Muscle of leg (tissue), 16 donors: ENCODE results near the gene ABCC2. TPM values are rescaled to one million over a fixed set of nuclear protein-coding genes. Genes with fewer than 3 reads are reported as not detected.
"Not testable (repeated sequence)": the region's sequence is repeated elsewhere in the genome, so short reads cannot be mapped to it uniquely, and the experiment has no call there.

Experiments
- DNase-seq: peaks from one replicate; pipeline ENCODE4 v3.0.0; 2013
- H3K27ac ChIP-seq: one replicate; pipeline ENCODE4 v1.5.1; 2013; ENCODE audit warnings: mild to moderate bottlenecking, low read length, control low read depth
- H3K27me3 ChIP-seq: one replicate; pipeline ENCODE4 v1.6.1; 2013; ENCODE audit warnings: low read length; ENCODE audit not compliant: control insufficient read depth, insufficient read depth
- H3K36me3 ChIP-seq: one replicate; pipeline ENCODE4 v1.6.1; 2013; ENCODE audit warnings: low read length; ENCODE audit not compliant: control insufficient read depth, insufficient read depth
- H3K4me1 ChIP-seq: one replicate; pipeline ENCODE4 v1.6.1; 2013; ENCODE audit warnings: low read length; ENCODE audit not compliant: control insufficient read depth, insufficient read depth
- H3K4me3 ChIP-seq: one replicate; pipeline ENCODE4 v1.5.1; 2013; ENCODE audit warnings: low read length, control low read depth
- H3K9me3 ChIP-seq: replicated peaks from 2 replicates; pipeline ENCODE4 v1.6.1; 2013; ENCODE audit warnings: low read depth, low read length; ENCODE audit not compliant: control insufficient read depth
- WGBS: methylation state at CpG from one replicate; pipeline ENCODE4 v1.1.5; 2013; ENCODE audit warnings: missing lambda C conversion rate; ENCODE audit not compliant: insufficient coverage; 5-methylcytosine and 5-hydroxymethylcytosine counted together
- long read RNA-seq, 11 donors: transcript quantifications; one replicate each; lab custom pipeline, GENCODE V29; 2026
- polyA plus RNA-seq, 8 donors: library from polyadenylated mRNA; unstranded; fragments of 120-200 nt; gene quantifications; one replicate each; pipeline versions ENCODE4 v1.2.1 to v1.2.3, GENCODE V29; 2013; ENCODE audit warnings: inconsistent platforms in 1 of 8, low replicate concordance in 1 of 8; ENCODE audit not compliant: insufficient read length in 8 of 8, insufficient read depth in 1 of 8
- total RNA-seq: library from RNA; stranded (reverse); fragments of 120-200 nt; gene quantifications from one replicate; pipeline ENCODE4 v1.2.4, GENCODE V29; 2013

ABCC2 gene
- total RNA-seq (1.1 TPM), polyA plus RNA-seq (1 to 10 TPM in 2 of 8 donors, under 1 TPM in 6; 0.42 to 4.0 (median 0.67) TPM)
- long read RNA-seq, donor 1 = 0 reads
- long read RNA-seq, donor 2 = 0 reads
- long read RNA-seq, donor 3 = 0 reads
- long read RNA-seq, donor 4 = 0 reads
- long read RNA-seq, donor 5 = 0 reads
- long read RNA-seq, donor 6 = 0 reads
- long read RNA-seq, donor 7 = 0 reads
- long read RNA-seq, donor 8 = 0 reads
- long read RNA-seq, donor 9 = 0 reads
- long read RNA-seq, donor 10 = 0 reads
- long read RNA-seq, donor 11 = 0 reads

DNA sequence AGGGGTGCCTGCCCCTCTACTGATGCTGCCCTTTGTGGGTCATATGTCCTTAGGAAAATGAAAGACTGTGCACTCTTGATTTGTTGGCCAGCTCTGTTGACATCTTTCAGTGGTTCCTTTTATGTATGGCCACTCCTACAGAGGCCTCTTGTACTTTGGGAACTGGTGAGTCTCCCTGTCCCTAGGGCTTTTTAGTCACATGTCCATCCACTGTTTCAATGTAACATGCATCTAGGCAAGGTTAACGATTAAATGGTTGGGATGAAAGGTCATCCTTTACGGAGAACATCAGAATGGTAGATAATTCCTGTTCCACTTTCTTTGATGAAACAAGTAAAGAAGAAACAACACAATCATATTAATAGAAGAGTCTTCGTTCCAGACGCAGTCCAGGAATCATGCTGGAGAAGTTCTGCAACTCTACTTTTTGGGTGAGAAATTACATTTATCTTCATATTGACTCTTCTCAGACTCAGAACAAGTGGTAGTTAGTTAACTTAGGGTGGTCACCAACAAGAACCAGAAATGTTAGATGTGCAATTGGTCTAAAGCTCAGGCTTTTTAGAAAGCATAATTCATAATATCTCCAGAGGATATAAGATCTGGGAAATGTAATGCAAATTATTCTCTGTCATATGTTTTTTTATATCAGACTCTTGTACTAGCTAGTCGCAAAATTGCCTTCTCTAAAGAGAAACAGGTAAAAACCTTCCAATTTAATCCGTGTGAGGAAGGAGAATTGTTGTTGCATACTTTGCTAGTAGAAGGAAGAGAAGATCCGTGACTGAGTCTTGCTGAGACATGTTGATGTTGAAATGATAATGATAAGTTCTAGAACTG, at the start of gene ABCC2:
Gene ABCC2 (plus strand): TSS at position 194 of the 840 bp plus-strand sequence. CDS start 205 bp downstream, at position 399.
- no peak within 1 kb of the TSS for H3K4me3 ChIP-seq
- H3K9me3 ChIP-seq = no peaks in the 10 kb centered on the region
- no peaks in the 10 kb centered on the region for H3K4me1 ChIP-seq
- H3K27me3 ChIP-seq = no peaks in the 10 kb centered on the region
- DNase-seq = no peak
- WGBS = 100% methylated on average over 1 of the region's 7 CpGs
- no peak within 1 kb of the TSS for H3K27ac ChIP-seq
- no peaks in the 10 kb centered on the region for H3K36me3 ChIP-seq

DNA sequence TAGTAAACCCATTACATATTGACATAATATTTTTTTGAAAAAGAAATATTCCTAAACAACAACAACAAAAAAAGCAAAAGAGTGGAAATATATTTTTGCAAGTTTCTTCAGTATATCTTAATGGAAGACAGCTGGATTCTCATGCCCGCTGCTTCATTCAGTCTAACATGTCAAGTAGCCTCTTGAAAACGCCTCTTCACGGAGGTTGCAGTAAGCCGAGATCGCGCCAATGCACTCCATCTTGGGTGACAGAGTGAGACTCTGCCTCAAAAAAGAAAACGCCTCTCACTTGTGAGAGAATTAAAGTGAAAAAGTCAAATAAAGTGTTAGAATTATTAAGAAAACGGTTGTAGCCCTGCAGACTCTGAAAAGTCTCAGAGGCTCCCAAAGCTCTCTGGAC, 49.1 kb upstream of the ABCC2 start:
- no peak for DNase-seq
- H3K4me3 ChIP-seq = no peak overlapping the region
- H3K27me3 ChIP-seq = no peaks in the 10 kb centered on the region
- no peaks in the 10 kb centered on the region for H3K9me3 ChIP-seq
- 86% methylated on average over 8 of the region's 8 CpGs for WGBS
- peaks cover 6% of the 10 kb centered on the region for H3K4me1 ChIP-seq
- H3K36me3 ChIP-seq = peaks cover 15% of the 10 kb centered on the region
- no peak overlapping the region for H3K27ac ChIP-seq

DNA sequence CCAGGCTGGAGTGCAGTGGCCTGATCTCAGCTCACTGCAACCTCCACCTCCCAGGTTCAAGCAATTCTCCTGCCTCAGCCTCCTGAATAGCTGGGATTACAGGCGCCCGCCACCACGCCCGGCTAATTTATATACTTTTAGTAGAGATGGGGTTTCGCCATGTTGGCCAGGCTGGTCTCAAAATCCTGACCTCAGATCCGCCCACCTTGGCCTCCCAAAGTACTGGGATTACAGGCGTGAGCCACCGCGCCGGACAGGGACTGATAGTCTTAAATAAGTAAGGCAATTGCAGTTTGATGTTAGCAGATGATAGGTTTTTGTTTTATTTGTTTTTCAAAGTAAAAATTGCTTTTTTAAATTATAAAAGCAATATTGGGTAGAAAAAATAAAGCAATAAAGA, 48.3 kb upstream of the ABCC2 start:
- not testable (repeated sequence) for H3K27ac ChIP-seq, DNase-seq, H3K4me3 ChIP-seq, H3K9me3 ChIP-seq, H3K4me1 ChIP-seq, H3K27me3 ChIP-seq
- WGBS = 73% methylated on average over 3 of the region's 10 CpGs
- peaks cover 15% of the 10 kb centered on the region for H3K36me3 ChIP-seq

DNA sequence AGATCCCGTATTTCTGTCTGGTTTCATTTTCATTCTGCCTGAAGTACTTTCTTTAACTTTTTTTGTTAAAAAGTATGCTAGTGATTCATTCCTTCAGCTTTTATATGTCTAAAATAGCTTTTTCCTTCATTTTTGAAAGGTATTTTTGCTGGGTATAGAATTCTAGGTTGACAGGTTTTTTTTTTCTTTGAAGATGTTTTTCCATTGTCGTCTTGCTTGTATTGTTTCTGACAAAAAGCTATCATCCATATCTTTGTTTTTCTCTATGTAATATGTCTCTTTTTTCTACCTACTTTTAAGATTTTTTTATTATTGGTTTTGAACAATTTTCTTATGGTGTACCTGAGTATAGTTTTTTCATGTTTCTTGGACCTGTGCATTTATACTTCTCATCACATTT, 42.2 kb upstream of the ABCC2 start:
- Histone ChIP-seq H3K9me3 (peaks cover 8% of the 10 kb centered on the region), H3K27me3 (no peaks in the 10 kb centered on the region), H3K4me1 (no peaks in the 10 kb centered on the region), H3K36me3 (peaks cover 33% of the 10 kb centered on the region), H3K4me3 (no peak overlapping the region), H3K27ac (no peak overlapping the region)
- no CpG with 5 or more reads among the region's 2 CpGs for WGBS
- no peak for DNase-seq

DNA sequence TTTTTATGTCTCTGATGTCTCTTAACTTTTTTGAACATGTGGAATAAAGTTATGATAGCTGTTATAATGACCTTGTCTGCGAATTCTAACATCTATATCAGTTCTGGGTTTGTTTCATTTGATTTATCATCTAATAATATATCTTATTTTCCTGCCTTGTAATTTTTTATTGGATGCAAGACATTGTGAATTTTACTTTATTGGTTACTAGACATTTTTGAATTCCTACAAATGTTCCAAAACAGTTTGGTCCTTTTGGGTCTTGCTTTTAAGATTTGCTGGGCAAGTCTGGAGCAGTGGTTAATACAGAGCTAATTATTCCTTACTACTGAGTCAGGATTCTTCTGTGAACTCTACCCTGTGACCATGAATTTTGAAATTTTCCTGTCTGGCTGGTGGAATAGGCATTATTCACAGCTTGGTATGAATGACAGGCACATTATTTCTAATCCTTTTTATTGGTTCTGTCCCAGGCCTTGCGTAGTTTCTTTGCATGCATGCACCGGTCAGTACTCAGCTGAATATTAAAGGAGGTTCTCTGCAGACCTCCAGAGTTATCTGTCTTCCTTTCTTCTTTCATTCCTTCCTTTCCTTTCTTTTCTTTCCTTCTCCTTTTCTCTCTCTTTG, 41.4 kb upstream of the ABCC2 start:
- Histone ChIP-seq H3K27me3 (no peaks in the 10 kb centered on the region), H3K4me1 (no peaks in the 10 kb centered on the region), H3K9me3 (peaks cover 8% of the 10 kb centered on the region), H3K27ac (no peak overlapping the region), H3K36me3 (peaks cover 36% of the 10 kb centered on the region), H3K4me3 (no peak overlapping the region)
- no peak for DNase-seq
- WGBS = 100% methylated on average over 2 of the region's 3 CpGs

DNA sequence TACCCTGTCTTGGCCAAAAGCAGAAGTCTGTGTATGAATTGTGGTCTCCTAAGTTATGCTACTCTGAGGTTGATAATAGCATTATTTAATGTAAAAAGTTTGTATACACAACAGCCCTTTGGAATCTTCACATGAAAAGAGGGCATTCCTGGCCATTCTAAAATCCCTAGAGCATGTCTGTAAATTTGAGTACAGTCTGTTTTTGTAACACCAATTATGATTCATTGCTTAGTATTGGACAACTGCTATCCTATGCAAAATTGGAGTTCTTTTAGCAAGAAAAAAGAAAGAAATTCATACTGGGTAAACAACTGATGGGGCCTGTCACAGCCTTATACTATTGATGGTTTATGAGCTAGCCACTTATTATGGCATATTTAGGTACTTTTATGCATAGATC, 40.2 kb upstream of the ABCC2 start:
- H3K4me1 ChIP-seq = no peaks in the 10 kb centered on the region
- peaks cover 8% of the 10 kb centered on the region for H3K9me3 ChIP-seq
- DNase-seq = no peak
- H3K27me3 ChIP-seq = no peaks in the 10 kb centered on the region
- H3K4me3 ChIP-seq = no peak overlapping the region
- no peak overlapping the region for H3K27ac ChIP-seq
- peaks cover 39% of the 10 kb centered on the region for H3K36me3 ChIP-seq

DNA sequence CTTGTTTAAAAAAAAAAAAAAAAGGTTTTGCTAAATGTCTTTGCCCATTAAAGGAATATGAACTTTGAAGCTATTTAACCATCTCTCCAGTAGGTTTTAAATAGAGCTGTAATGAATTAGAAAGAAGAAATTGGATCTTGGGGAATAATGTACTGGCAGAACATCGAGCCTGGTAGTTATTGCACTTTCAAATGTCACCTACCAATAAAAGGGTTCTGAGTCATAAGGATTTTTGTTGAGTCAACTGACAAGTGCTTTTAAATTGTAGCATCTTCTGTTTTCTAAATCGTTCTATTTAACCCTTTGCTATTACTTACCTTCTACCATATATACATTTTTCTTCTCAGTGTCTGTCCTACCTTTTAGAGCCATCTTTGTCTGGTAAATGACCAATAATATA, 39.7 kb upstream of the ABCC2 start:
- DNase-seq = no peak
- WGBS = no CpG with 5 or more reads among the region's 2 CpGs
- Histone ChIP-seq H3K27ac (no peak overlapping the region), H3K36me3 (peaks cover 37% of the 10 kb centered on the region), H3K27me3 (no peaks in the 10 kb centered on the region), H3K9me3 (peaks cover 8% of the 10 kb centered on the region), H3K4me3 (no peak overlapping the region), H3K4me1 (no peaks in the 10 kb centered on the region)

DNA sequence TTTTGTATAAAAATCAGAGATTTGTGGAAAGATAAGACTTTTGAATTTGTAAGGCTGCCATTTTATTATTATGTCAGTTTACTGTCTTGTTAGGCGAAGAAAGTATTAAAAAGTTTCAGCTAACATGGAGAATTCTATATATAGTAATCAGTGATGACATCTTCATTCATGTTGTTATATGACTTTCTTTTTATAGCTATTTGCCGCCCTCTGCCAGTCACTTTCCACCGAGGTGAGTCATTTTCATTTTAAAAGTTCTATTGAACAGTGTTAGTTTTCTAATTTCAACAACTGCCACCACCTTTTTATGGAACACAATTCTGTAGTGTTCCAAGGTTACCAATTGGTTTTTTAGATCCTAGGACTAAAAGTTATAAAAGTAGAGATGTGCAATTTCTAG, 38.6 kb upstream of the ABCC2 start:
- Histone ChIP-seq H3K36me3 (peaks cover 40% of the 10 kb centered on the region), H3K4me3 (no peak overlapping the region)

DNA sequence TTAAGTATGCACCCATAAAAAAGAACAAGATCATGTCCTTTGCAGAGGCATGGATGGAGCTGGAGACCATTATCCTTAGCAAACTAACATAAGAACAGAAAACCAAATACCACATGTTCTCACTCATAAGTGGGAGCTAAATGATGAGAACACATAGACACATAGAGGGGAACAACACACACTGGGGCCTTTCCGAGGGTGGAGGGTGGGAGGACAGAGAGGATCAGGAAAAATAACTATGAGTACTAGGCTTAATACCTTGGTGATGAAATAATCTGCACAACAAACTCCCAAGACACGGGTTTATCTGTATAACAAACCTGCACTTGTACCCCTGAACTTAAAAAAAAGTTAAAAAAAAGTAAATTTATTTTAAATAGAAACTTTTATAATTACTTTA, 36.3 kb upstream of the ABCC2 start:
- peaks cover 35% of the 10 kb centered on the region for H3K36me3 ChIP-seq
- H3K4me1 ChIP-seq, H3K27ac ChIP-seq, H3K27me3 ChIP-seq, H3K4me3 ChIP-seq, H3K9me3 ChIP-seq, DNase-seq: not testable (repeated sequence)
- no CpG with 5 or more reads among the region's 2 CpGs for WGBS

More for the DNA sequence above, 38.6 kb upstream of the ABCC2 start:
- no CpG with 5 or more reads among the region's 3 CpGs for WGBS
- H3K4me1 ChIP-seq = no peaks in the 10 kb centered on the region
- no peak overlapping the region for H3K27ac ChIP-seq
- DNase-seq = no peak
- H3K9me3 ChIP-seq = peaks cover 8% of the 10 kb centered on the region
- no peaks in the 10 kb centered on the region for H3K27me3 ChIP-seq

DNA sequence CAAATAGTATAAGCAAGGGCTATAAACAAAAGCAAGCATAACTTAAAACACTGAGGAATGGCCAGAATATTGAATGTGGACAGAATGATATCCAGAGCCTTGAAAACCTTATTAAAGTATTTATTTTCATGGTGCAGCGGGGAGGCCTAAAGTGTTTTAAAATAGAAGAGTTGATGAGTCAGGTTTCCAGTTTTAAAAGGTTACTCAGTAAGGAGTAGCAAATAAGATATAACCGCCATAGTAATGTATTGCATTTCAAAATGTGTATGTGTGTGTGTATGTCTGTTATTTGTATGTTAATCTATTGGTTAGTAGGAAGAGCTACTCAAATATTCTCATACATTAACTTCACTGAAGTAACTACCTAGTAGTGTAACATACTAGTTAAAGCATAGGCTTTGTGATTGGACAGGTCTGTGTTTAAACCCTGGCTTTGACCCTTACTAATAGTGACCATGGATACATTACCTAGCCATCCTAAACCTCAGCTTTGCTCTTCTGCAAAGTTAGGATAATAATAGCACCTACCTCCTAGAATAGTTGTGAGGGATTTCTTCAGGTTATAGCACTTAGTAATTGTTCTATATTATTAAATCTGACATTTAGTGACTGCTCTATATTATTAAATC, 33.5 kb upstream of the ABCC2 start:
- H3K27ac ChIP-seq = no peak overlapping the region
- H3K4me3 ChIP-seq = no peak overlapping the region
- H3K9me3 ChIP-seq = no peaks in the 10 kb centered on the region
- peaks cover 30% of the 10 kb centered on the region for H3K36me3 ChIP-seq
- no peaks in the 10 kb centered on the region for H3K27me3 ChIP-seq
- no peak for DNase-seq
- H3K4me1 ChIP-seq = no peaks in the 10 kb centered on the region
- 100% methylated on average over 1 of the region's 2 CpGs for WGBS
